Astrocyte (in vitro differentiated cells and primary cell): ENCODE data around the gene IARS2. TPM values are rescaled to one million over a fixed set of nuclear protein-coding genes. Genes with fewer than 3 reads are reported as not detected.

Source experiments
- DNase-seq: peaks from one replicate; pipeline ENCODE4 v3.0.0-alpha.2; 2010; ENCODE audit warnings: low read depth
- FAIRE-seq: peaks from 2 replicates; lab custom pipeline; 2011; peaks lifted over from hg19 to GRCh38; lab: Jason Lieb, UNC
- H2AFZ ChIP-seq: 2 replicates; pipeline ENCODE4 v1.6.0; 2012; ENCODE audit warnings: low read depth, low read length, inconsistent platforms
- H3K27ac ChIP-seq: 2 replicates; pipeline ENCODE4 v1.5.1; 2011; ENCODE audit warnings: low read depth, low read length, inconsistent platforms
- H3K27me3 ChIP-seq: 2 replicates; pipeline ENCODE4 v1.6.0; 2011; ENCODE audit warnings: low read length, inconsistent platforms; ENCODE audit not compliant: insufficient read depth
- H3K36me3 ChIP-seq: 2 replicates; pipeline ENCODE4 v1.5.1; 2011; ENCODE audit warnings: low read length, inconsistent platforms; ENCODE audit not compliant: insufficient read depth
- H3K4me1 ChIP-seq: 2 replicates; pipeline ENCODE4 v1.5.1; 2011; ENCODE audit warnings: low read length, inconsistent platforms; ENCODE audit not compliant: insufficient read depth
- H3K4me2 ChIP-seq: 2 replicates; pipeline ENCODE4 v1.6.0; 2012; ENCODE audit warnings: low read length, inconsistent platforms
- H3K4me3 ChIP-seq: 2 replicates; pipeline ENCODE4 v1.5.1; 2011; ENCODE audit warnings: low read depth, mild to moderate bottlenecking, low read length, inconsistent platforms; ENCODE audit not compliant: insufficient read depth
- H3K79me2 ChIP-seq: 2 replicates; pipeline ENCODE4 v1.6.0; 2012; ENCODE audit warnings: mild to moderate bottlenecking, low read length, inconsistent platforms; ENCODE audit not compliant: insufficient read depth
- H3K9ac ChIP-seq: 2 replicates; pipeline ENCODE4 v1.6.0; 2012; ENCODE audit warnings: mild to moderate bottlenecking, low read length, inconsistent platforms
- H3K9me3 ChIP-seq: 2 replicates; pipeline ENCODE4 v1.5.1; 2012; ENCODE audit warnings: low read depth, mild to moderate bottlenecking, low read length, inconsistent platforms; ENCODE audit not compliant: insufficient read depth
- H4K20me1 ChIP-seq: 2 replicates; pipeline ENCODE4 v1.6.0; 2012; ENCODE audit warnings: low read length, inconsistent platforms; ENCODE audit not compliant: insufficient read depth
- H3K27ac Mint-ChIP-seq: one replicate; pipeline ENCODE4 v1.8.0; 2021; ENCODE audit warnings: mild to moderate bottlenecking, mixed read lengths; ENCODE audit not compliant: unreplicated experiment
- H3K27me3 Mint-ChIP-seq: one replicate; pipeline ENCODE4 v1.8.0; 2021; ENCODE audit warnings: low read depth, mixed read lengths; ENCODE audit not compliant: unreplicated experiment
- H3K36me3 Mint-ChIP-seq: one replicate; pipeline ENCODE4 v1.8.0; 2021; ENCODE audit warnings: low read depth, mixed read lengths; ENCODE audit not compliant: unreplicated experiment
- H3K4me1 Mint-ChIP-seq: one replicate; pipeline ENCODE4 v1.8.0; 2021; ENCODE audit warnings: low read depth, mixed read lengths; ENCODE audit not compliant: unreplicated experiment
- H3K4me3 Mint-ChIP-seq: one replicate; pipeline ENCODE4 v1.8.0; 2021; ENCODE audit warnings: mild to moderate bottlenecking, moderate library complexity, mixed read lengths; ENCODE audit not compliant: unreplicated experiment
- H3K9me3 Mint-ChIP-seq: one replicate; pipeline ENCODE4 v1.8.0; 2021; ENCODE audit warnings: mild to moderate bottlenecking, mixed read lengths; ENCODE audit not compliant: unreplicated experiment
- EZH2 ChIP-seq: IDR thresholded peaks from 2 replicates; pipeline ENCODE4 v1.6.1; 2012; ENCODE audit warnings: mild to moderate bottlenecking, low read length, inconsistent platforms; ENCODE audit not compliant: insufficient read depth
- total RNA-seq: library from RNA; stranded (reverse); gene quantifications from 2 replicates; pipeline ENCODE4 v1.2.1, GENCODE V29; 2021
- TF ChIP-seq, protein P1 (sequence below): IDR thresholded peaks from 2 replicates; pipeline ENCODE4 v1.5.1; 2011; ENCODE audit warnings: low read depth, mild to moderate bottlenecking, inconsistent platforms, low read length, moderate library complexity; ENCODE audit not compliant: insufficient read depth

Gene IARS2
- total RNA-seq, 1 donor from 2014 or later = 55.1 TPM

DNA sequence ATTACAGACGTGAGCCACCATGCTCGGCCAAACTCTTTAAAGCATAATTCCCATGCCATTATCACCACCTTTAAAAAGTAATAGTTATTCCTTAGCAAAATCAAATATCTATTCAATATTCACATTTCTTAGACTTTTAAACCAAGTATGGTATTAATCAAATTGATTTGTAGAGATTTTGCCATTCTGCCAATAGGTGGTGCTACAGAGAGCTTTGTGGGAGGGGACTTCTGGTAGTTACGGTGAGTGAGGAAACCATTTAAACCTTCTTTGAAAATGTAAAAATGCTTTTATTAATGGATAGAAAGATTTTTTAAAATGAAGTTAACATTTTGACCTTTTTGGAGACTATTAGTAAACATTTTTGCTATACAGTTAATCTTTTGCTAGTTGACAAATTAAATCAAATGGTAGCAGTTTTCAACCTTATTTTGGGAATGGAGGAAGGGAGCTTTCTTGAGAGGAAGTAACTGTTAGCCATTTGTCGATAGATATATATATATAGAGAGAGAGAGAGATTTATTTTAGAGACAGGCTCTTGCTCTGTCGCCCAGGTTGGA lies 19.3 kb downstream of the IARS2 start:
- Histone ChIP-seq H3K9ac (no peak overlapping the region), H2AFZ (no peak overlapping the region), H3K9me3 (no peaks in the 10 kb centered on the region), H4K20me1 (no peaks in the 10 kb centered on the region), H3K4me1 (no peaks in the 10 kb centered on the region), H3K4me2 (no peak overlapping the region), H3K27me3 (no peaks in the 10 kb centered on the region), H3K27ac (no peak overlapping the region), H3K36me3 (peaks cover 27% of the 10 kb centered on the region), H3K79me2 (no peaks in the 10 kb centered on the region), H3K4me3 (no peak overlapping the region)
- Mint-ChIP-seq H3K4me1 (no peaks in the 10 kb centered on the region), H3K27me3 (no peaks in the 10 kb centered on the region), H3K4me3 (no peak overlapping the region), H3K9me3 (no peaks in the 10 kb centered on the region), H3K27ac (no peak overlapping the region), H3K36me3 (peaks cover 7% of the 10 kb centered on the region)
- DNase-seq = no peak
- no peak for FAIRE-seq
- no peak for TF ChIP-seq EZH2
- TF ChIP-seq, protein P1, sequence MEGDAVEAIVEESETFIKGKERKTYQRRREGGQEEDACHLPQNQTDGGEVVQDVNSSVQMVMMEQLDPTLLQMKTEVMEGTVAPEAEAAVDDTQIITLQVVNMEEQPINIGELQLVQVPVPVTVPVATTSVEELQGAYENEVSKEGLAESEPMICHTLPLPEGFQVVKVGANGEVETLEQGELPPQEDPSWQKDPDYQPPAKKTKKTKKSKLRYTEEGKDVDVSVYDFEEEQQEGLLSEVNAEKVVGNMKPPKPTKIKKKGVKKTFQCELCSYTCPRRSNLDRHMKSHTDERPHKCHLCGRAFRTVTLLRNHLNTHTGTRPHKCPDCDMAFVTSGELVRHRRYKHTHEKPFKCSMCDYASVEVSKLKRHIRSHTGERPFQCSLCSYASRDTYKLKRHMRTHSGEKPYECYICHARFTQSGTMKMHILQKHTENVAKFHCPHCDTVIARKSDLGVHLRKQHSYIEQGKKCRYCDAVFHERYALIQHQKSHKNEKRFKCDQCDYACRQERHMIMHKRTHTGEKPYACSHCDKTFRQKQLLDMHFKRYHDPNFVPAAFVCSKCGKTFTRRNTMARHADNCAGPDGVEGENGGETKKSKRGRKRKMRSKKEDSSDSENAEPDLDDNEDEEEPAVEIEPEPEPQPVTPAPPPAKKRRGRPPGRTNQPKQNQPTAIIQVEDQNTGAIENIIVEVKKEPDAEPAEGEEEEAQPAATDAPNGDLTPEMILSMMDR = peak; percentile 59

DNA sequence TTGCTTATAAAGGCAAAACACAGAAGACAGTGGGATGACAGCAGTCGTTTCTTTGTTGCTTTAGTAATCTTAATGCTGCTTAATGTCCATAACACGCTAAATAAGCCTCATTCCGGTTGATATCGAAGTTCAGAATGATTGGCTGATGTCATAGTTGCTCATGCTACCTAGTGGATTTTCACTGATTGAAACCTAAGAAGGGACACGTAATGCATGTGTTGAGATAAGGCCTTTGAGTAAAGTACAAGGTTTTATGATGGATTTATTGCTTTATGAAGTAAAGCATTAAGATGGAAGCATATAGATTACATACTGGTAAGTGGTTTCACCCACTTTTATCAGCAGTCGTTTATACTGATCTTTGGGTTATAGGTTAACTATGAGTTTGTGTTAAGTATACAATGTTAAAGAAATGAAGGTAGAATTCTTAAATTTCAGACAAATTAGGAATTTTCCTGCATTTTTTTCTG lies 25.1 kb downstream of the IARS2 start:
- no peak overlapping the region for H3K27ac Mint-ChIP-seq
- DNase-seq (no peak), FAIRE-seq (no peak)
- H3K79me2 ChIP-seq = no peaks in the 10 kb centered on the region
- H3K9ac ChIP-seq = no peak overlapping the region
- H3K4me2 ChIP-seq = no peak overlapping the region
- no peak overlapping the region for H3K4me3 ChIP-seq
- no peaks in the 10 kb centered on the region for H3K4me1 ChIP-seq
- H3K36me3 ChIP-seq = peaks cover 11% of the 10 kb centered on the region
- H3K36me3 Mint-ChIP-seq = peaks cover 5% of the 10 kb centered on the region
- no peaks in the 10 kb centered on the region for H3K9me3 ChIP-seq
- no peaks in the 10 kb centered on the region for H3K4me1 Mint-ChIP-seq
- no peaks in the 10 kb centered on the region for H3K9me3 Mint-ChIP-seq
- no peaks in the 10 kb centered on the region for H3K27me3 Mint-ChIP-seq
- no peak overlapping the region for H2AFZ ChIP-seq
- no peak overlapping the region for H3K4me3 Mint-ChIP-seq
- no peaks in the 10 kb centered on the region for H4K20me1 ChIP-seq
- no peaks in the 10 kb centered on the region for H3K27me3 ChIP-seq
- H3K27ac ChIP-seq = no peak overlapping the region
- TF ChIP-seq, protein P1 = no peak

DNA sequence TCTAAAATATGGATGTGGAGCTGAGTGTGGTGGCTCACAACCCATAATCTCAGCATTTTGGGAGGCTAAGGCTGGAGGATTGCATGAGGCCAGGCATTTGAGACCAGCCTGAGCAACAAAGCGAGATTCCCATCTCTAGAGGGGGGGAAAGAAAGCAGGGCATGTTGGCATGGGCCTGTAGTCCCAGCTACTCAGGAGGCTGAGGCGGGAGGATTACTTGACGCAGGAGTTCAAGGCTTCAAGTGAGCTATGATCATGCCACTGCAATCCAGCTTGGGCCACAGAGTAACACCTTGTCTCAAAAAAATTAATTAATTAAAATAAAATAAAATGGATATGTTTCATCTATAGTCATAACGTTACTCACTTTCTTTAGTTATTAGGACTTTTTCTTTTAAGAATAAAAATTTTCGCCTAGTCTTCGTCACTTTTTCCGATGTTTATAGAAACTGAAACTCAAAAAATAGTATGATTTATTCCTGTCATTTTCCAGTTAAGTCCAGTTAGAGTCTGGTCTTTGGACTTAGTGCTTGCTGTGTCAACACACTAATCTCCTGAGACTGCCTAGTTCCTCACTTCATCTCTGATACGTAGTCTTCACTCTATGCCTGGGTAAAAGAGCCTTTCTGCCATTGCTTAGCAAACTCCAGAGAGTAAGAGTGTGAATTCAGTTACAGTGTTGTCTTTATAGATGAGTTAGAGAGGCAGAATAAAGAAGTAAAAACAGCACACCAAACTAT lies 28.0 kb downstream of the IARS2 start:
- H3K79me2 ChIP-seq = no peaks in the 10 kb centered on the region
- Mint-ChIP-seq H3K4me1 (peaks cover 7% of the 10 kb centered on the region), H3K36me3 (peaks cover 2% of the 10 kb centered on the region), H3K27me3 (no peaks in the 10 kb centered on the region), H3K4me3 (no peak overlapping the region), H3K27ac (no peak overlapping the region), H3K9me3 (no peaks in the 10 kb centered on the region)
- no peak overlapping the region for H2AFZ ChIP-seq
- TF ChIP-seq EZH2 = no peak
- TF ChIP-seq, protein P1 = no peak
- H4K20me1 ChIP-seq = no peaks in the 10 kb centered on the region
- no peak overlapping the region for H3K9ac ChIP-seq
- H3K27me3 ChIP-seq = no peaks in the 10 kb centered on the region
- no peak overlapping the region for H3K27ac ChIP-seq
- FAIRE-seq = no peak
- H3K4me2 ChIP-seq = no peak overlapping the region
- DNase-seq = no peak
- no peaks in the 10 kb centered on the region for H3K4me1 ChIP-seq
- H3K36me3 ChIP-seq = peaks cover 6% of the 10 kb centered on the region
- no peak overlapping the region for H3K4me3 ChIP-seq
- no peaks in the 10 kb centered on the region for H3K9me3 ChIP-seq
